HG03039 (cell line): ENCODE measurements around the gene SLC23A3.
A peak's percentile ranks its signal among the peaks of the same experiment; 100 is the strongest.

Experiments
- ATAC-seq: cut with Tn5 transposase; IDR thresholded peaks from one replicate; pipeline ENCODE4 v1.9.1; 2021; ENCODE audit warnings: mild to moderate bottlenecking, moderate library complexity; ENCODE audit not compliant: unreplicated experiment

The SLC23A3 gene

DNA sequence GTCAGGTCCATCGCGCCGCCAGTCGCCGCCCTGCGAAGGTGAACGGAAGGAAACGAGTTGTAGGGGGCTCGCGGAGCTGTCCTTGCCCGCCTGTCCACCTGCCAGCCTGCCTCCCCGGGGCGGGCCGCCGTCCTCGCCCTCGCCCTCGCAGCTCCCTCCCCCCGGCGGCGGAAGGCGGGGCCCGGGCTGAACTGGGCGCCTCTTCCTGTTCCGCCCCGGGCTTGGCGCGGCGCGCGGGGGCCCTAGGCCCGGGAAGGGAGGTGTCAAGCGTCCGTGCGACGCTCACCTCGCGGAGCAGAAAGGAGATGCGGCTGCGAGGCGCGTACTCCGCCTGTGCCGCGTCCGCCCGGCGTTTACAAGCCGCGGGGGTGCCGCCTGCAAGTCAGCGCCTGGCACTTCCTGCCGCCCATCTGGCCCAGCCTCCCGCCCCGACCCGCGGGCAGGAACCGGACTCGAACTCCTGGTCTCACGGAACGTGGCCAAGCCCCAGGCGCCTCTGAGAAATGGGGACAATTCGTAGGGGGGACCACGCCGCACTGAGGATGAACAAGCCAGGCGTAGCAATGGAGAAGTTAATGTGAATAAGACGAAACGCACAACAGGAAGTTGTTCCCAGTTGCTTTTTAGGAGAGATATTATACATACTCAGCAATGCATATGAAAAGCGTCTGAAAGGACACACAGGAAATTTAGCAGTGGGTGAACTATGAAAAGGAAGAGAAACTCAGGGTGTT lies 7.2 kb upstream of the SLC23A3 start, which contains the start of gene CNPPD1:
Gene CNPPD1 (minus strand): TSS at position 108 of the 734 bp plus-strand sequence. CDS start 97 bp downstream, at position 11.
- ATAC-seq, result peak; percentile 53

DNA sequence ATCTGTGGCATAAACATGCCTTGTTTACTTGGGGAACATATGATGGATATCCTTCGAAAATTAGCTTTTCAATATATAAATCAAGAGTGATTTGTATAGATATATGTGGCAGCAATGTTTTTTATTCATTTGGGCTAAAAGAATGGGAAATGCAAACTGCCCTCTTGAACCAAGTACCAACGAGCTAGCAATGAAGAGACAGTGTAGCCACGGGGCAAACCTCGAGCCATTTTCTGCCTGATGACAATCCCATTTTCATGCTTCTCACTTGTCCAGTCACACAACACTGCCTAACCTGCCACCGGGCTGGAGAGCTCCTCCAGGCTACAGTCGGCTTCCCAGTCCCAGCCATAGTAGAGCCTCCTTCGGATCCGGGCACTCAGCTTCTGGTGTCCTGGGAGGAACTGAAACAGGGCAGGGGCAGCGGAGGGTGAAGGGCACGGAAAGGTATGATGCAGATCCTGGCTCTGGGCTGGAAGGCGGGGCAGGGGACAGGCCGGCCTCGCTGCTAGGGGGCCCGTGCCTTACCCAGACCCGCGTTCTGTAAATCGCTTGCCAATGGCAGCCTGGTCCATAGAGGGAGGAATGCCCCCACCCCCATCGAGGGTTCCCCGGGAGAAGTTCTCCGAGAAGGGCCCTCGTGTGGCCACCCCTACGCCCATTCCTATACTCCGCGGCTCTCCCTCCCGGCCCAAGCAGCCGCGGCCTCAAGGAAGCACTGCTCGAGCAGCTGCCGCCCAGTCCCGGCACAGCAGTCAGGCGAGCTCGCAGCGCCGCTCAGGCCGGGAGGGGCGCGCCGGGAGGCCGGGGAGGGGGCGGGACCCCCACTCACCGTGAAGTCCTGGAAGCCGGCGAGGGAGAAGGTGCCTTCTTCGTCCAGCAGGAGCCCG lies 6.3 kb upstream of the SLC23A3 start:
- ATAC-seq, result peak; percentile 15

DNA sequence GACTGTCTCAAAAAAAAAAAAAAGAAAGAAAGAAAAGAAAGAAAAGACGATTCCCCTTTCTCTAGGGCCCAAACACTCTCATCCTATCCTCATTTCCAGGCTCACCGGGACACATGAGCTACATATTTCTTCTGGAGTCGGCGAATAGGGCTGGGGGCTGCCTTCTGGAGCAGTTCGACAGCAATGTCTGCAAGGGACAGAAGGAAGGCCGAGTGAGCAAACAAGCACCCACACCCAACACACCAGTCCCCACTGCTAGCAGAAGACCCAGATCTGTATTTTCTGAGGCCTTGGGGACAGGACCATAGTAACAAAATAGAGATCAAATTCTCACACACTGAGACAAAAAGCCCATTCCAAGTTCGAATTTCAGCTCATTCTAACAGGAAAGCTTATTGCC lies 5.7 kb upstream of the SLC23A3 start:
- no peak for ATAC-seq

DNA sequence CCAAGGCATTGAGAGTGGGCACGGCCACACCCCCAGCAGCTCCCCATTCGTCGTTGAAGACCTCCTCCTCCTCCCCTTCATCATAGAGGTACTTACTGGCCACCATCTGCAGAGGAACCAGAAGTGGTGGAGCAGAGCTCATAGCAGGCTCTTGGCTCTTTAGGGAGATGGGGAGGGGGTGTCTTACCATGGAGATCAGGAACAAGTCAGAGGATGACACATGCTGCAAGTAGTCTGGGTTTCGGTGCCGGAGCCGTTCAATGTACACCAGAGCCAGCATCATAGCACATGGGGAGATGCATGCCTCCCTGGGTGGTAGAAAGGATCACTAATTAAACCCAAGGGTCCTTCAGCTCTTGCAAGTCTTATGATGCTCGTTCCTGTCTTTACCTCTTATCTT lies 5.0 kb upstream of the SLC23A3 start:
- ATAC-seq, result no peak

DNA sequence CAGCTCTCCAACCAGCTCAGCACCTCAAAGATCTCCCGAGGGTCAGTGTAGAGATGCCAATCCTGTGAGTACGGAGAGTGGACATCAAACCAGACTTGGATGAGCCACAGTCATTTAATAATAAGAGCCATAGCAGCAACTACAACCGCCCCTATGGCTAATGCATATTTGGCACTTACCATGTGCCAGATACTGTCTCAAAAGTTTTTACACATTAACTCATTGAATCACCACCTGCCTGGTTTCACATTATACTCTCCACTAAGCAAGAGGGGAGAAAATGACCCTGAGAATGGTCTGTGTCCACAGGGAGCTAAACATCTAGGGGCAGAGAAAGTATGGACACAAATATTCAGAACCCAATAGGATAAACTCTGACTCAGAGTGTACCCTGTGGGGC lies 4.3 kb upstream of the SLC23A3 start:
- ATAC-seq, result no peak

- ATAC-seq, result no peak
Measured at GRCh38 chr2:219173176-219173575, 3.3 kb upstream of the SLC23A3 start.

- ATAC-seq, result no peak
Measured at GRCh38 chr2:219172231-219173154, 2.7 kb upstream of the SLC23A3 start.

- ATAC-seq, result no peak
Measured at GRCh38 chr2:219171231-219171651, 1.4 kb upstream of the SLC23A3 start.

- ATAC-seq, result no peak
Measured at GRCh38 chr2:219168932-219169331, 897 bp downstream of the SLC23A3 start.

GRCh38 chr2:219168526-219168925 lies 1.3 kb downstream of the SLC23A3 start:
- ATAC-seq, result no peak

DNA sequence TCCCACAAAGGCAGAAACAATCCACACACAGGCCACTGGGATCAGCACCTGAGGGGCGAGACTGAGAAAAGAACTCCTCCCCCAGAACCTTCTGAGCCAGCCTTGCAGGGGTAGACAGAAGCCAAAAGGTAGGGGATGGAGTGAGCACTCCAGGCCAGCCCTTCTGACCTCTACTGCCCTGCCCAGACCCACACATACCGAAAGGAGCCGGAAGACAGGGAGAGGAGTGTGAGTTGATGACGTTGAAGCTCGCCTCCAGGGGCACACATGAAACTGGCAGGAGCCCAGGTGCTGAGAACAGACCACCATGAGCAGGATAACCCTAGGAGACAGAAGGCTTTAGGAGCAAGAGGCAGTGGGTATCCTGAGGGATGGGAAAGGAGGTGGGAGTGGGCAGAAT lies 1.8 kb downstream of the SLC23A3 start:
- ATAC-seq, result no peak

- ATAC-seq, result no peak
Measured at GRCh38 chr2:219165058-219165911, 4.5 kb downstream of the SLC23A3 start.

GRCh38 chr2:219163156-219163555 lies 6.7 kb downstream of the SLC23A3 start:
- no peak for ATAC-seq

DNA sequence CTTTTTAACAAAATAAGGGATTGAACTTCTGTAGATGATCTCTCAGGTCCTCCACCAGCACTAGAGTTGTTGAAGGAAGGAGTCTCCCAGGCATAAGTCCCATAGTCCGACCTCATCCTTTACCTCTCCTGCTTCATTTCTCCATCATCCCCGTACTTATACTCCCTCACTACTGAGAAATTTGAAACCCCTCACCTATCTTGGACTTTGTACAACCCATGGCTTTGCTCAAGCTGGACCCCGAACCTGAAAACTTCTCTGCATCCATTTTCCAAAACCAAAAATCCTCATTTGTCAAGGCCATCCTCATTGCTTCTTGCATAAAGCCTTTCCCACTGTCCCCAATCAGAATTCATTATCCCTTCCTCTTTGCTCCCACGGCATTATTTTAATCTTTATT lies 8.7 kb downstream of the SLC23A3 start:
- ATAC-seq, result no peak

GRCh38 chr2:219160186-219161017 lies 9.4 kb downstream of the SLC23A3 start, which contains the start of gene NHEJ1:
Gene NHEJ1, minus strand, starts transcription at chr2:219160815. Its CDS starts 2,453 bp downstream, at chr2:219158362.
- peak; percentile 76 for ATAC-seq

DNA sequence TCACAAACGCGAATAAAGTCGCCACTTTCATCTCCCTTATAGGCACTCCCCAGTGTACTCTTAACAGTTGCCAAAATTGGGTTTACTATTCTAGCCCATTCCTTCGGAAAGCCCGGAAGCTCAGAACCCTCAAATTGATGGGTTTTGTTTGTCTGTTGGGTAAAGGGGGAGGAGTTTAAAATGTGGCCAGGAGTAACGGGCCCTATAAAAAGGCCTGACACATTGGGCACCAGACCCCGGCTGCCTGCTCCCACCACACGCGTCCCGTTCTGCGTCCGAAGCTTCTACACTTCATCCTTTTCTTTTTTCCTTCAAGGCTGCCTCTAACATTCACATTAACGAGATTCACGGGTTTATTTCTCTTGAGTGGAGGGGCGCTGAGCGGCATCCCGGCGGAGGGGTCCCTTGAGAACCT lies 10.1 kb downstream of the SLC23A3 start:
- no peak for ATAC-seq

DNA sequence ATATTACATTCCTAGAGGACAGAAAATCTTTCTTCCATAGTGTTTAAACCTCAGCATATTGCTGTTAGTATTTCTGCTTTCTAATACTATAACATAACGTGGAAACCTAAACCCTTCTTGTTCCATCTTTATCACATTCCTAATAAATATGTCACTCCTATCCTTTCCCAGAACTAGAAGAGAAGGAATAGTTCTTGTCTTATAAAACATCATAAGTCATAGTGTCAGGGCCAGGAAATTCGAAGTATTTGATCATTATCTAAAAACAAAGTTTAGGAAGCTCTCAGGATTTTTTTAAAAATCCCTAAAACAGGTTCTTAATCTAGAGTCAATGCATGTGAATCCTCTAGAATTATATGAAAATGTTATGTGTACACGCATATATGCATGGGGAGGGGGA lies 11.2 kb downstream of the SLC23A3 start:
- ATAC-seq, result no peak

DNA sequence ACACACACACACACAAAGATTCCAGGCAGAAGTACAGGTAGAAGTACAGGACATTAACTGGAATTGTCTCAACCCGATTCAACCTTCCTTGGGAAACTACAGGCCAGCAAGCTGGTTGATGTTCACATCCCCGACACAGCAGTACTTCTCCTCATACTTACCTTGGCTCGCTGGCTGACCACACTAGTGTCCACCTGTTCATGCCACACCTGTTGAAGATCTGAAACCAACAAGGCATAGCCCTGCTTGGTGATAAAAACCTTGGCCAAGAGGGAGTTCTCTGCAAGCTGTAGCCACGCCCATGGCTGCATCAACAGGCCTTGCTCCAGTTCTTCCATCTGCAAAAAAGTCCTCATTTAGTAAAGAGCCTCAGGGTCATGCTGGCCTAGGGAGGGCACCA lies 11.8 kb downstream of the SLC23A3 start:
- no peak for ATAC-seq

DNA sequence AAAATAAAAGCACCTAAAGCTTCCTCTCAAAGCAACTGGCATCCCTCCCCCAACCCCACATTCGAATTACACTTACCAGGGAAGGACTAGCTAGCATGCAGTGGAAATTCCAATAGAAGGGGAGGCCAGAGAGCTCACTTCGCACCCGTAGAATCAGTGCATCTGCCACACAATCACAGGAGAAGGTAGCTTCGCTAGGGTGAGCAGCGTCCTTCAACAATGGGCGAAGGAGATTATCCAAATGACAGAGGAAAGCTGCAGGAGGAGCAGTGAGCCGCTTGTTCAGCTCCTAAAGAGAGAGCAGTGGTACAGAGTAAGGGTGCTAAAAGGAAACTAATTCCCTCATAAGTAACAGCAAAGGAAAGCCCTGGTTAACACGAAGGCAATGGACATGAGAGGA lies 12.4 kb downstream of the SLC23A3 start:
- no peak for ATAC-seq
